Right atrium auricular region (tissue), 2 donors: ENCODE results near the gene ANP32E. TPM values are rescaled to one million over a fixed set of nuclear protein-coding genes. Genes with fewer than 3 reads are reported as not detected.
"Not testable (repeated sequence)": the region's sequence is repeated elsewhere in the genome, so short reads cannot be mapped to it uniquely, and the experiment has no call there.

Source experiments
- DNase-seq: peaks from one replicate; pipeline ENCODE4 v3.0.0-alpha.2; 2019; ENCODE audit warnings: low spot score
- H3K27ac ChIP-seq, 2 donors: fragments of 200-600 bp; sonication (generic); 1 replicate in 1 of 2; 2 replicates in 1 of 2; pipeline ENCODE4 v1.5.1; 2016 to 2019
- H3K27me3 ChIP-seq, 2 donors: fragments of 200-600 bp; sonication (generic); one replicate each; pipeline versions ENCODE4 v1.5.1 to v1.6.0; 2017 to 2019
- H3K36me3 ChIP-seq: fragments of 200-600 bp; sonication (generic); one replicate; pipeline ENCODE4 v1.5.1; 2016
- H3K4me1 ChIP-seq, 2 donors: fragments of 200-600 bp; sonication (generic); one replicate each; pipeline versions ENCODE4 v1.5.1 to v1.6.0; 2017 to 2019
- H3K4me3 ChIP-seq, 2 donors: fragments of 200-600 bp; sonication (generic); 1 replicate in 1 of 2; 2 replicates in 1 of 2; pipeline ENCODE4 v1.5.1; 2017 to 2019; ENCODE audit warnings: mild to moderate bottlenecking in 1 of 2, moderate library complexity in 1 of 2
- H3K9me3 ChIP-seq, 2 donors: fragments of 200-600 bp; sonication (generic); one replicate each; pipeline ENCODE4 v1.5.1; 2019
- CTCF ChIP-seq, 2 donors: fragments of 200-600 bp; sonication (generic); IDR thresholded peaks; one replicate each; pipeline ENCODE4 v1.5.1; 2019; ENCODE audit warnings: antibody characterized with exemption in 2 of 2
- total RNA-seq, 2 donors: library from RNA; depleted of rRNA; stranded (reverse); fragments of >200 nt; gene quantifications; one replicate each; pipeline ENCODE4 v1.1.0, GENCODE V29; 2016

ANP32E gene
- total RNA-seq, 2 donors from 2014 or later, result 19.0 to 24.5 TPM

- Histone ChIP-seq H3K27me3 (no peaks in the 10 kb centered on the region), H3K36me3 (peaks cover 3% of the 10 kb centered on the region), H3K4me1 (peaks cover 0 to 16% of the 10 kb centered on the region in 2 donors), H3K4me3 (peak overlapping the region; percentile 84 to 88), H3K27ac (peak overlapping the region; percentile 95 to 96), H3K9me3 (no peaks in the 10 kb centered on the region)
- no peak for TF ChIP-seq CTCF (IDR thresholded peaks at IDR 0.05)
- DNase-seq, result peak; percentile 86
These were observed 1.2 kb downstream of the ANP32E start for GRCh38 chr1:150234566-150235293.

GRCh38 chr1:150234309-150234565 is 1.7 kb downstream of the ANP32E start:
- no peak for TF ChIP-seq CTCF (IDR thresholded peaks at IDR 0.05)

GRCh38 chr1:150233359-150234308 is 2.3 kb downstream of the ANP32E start:
- Histone ChIP-seq H3K27me3 (no peaks in the 10 kb centered on the region), H3K4me1 (peaks cover 0 to 16% of the 10 kb centered on the region in 2 donors), H3K27ac (peak overlapping the region; percentile 95 to 96), H3K36me3 (peaks cover 14% of the 10 kb centered on the region), H3K9me3 (no peaks in the 10 kb centered on the region), H3K4me3 (peak overlapping the region; percentile 84 to 88)
- no peak for DNase-seq
- no peak for TF ChIP-seq CTCF (IDR thresholded peaks at IDR 0.05)

More at GRCh38 chr1:150234309-150234565, 1.7 kb downstream of the ANP32E start:
- peaks cover 8% of the 10 kb centered on the region for H3K36me3 ChIP-seq
- no peaks in the 10 kb centered on the region for H3K9me3 ChIP-seq
- peak overlapping the region; percentile 84 to 88 for H3K4me3 ChIP-seq
- H3K27me3 ChIP-seq, result no peaks in the 10 kb centered on the region
- H3K27ac ChIP-seq, result peak overlapping the region; percentile 95 to 96
- DNase-seq, result no peak
- H3K4me1 ChIP-seq, result peaks cover 0 to 16% of the 10 kb centered on the region in 2 donors

- not testable (repeated sequence) for H3K9me3 ChIP-seq, DNase-seq, H3K27me3 ChIP-seq, H3K27ac ChIP-seq, H3K4me3 ChIP-seq
- Histone ChIP-seq H3K36me3 (peaks cover 21% of the 10 kb centered on the region), H3K4me1 (peaks cover 0 to 16% of the 10 kb centered on the region in 2 donors)
These were observed 3.0 kb downstream of the ANP32E start for GRCh38 chr1:150232921-150233320.

- H3K27me3 ChIP-seq, DNase-seq, H3K9me3 ChIP-seq, H3K27ac ChIP-seq, H3K4me1 ChIP-seq, H3K4me3 ChIP-seq: not testable (repeated sequence)
- H3K36me3 ChIP-seq, result peaks cover 62% of the 10 kb centered on the region
These were observed 7.7 kb downstream of the ANP32E start for GRCh38 chr1:150228246-150228645.

- no peaks in the 10 kb centered on the region for H3K4me1 ChIP-seq
- no peak for TF ChIP-seq CTCF (IDR thresholded peaks at IDR 0.05)
- peaks cover 71% of the 10 kb centered on the region for H3K36me3 ChIP-seq
These were observed 8.7 kb downstream of the ANP32E start for GRCh38 chr1:150227228-150227627.

More at GRCh38 chr1:150227228-150227627, 8.7 kb downstream of the ANP32E start:
- H3K9me3 ChIP-seq, result no peaks in the 10 kb centered on the region
- H3K27ac ChIP-seq, result no peak overlapping the region
- DNase-seq, result no peak
- H3K27me3 ChIP-seq, result no peaks in the 10 kb centered on the region
- no peak overlapping the region for H3K4me3 ChIP-seq
